NCI-H2029 treated with DMSO at 0.1 percent for 48 hours (cell line): ENCODE results near the gene LRRC25.
"Not testable (repeated sequence)": the region's sequence is repeated elsewhere in the genome, so short reads cannot be mapped to it uniquely, and the experiment has no call there.

Source experiments
- DNase-seq: peaks from one replicate; lab custom pipeline; 2025; lab: John Stamatoyannopoulos, UW

Gene LRRC25

GRCh38 chr19:18405754-18406153, 8.3 kb upstream of the LRRC25 start:
- DNase-seq, result not testable (repeated sequence)

- not testable (repeated sequence) for DNase-seq
Observed at GRCh38 chr19:18402455-18403248, 5.2 kb upstream of the LRRC25 start.

GRCh38 chr19:18401580-18402112, 4.2 kb upstream of the LRRC25 start:
- no peak for DNase-seq

- no peak for DNase-seq
Observed at GRCh38 chr19:18399008-18399407, 1.6 kb upstream of the LRRC25 start.

- DNase-seq, result no peak
Observed at GRCh38 chr19:18396471-18397241, 766 bp downstream of the LRRC25 start.

GRCh38 chr19:18393836-18394235, 3.6 kb downstream of the LRRC25 start:
- DNase-seq, result no peak

GRCh38 chr19:18392926-18393325, 4.5 kb downstream of the LRRC25 start:
- DNase-seq, result no peak

- no peak for DNase-seq
Observed at GRCh38 chr19:18392417-18392816, 5.0 kb downstream of the LRRC25 start.

GRCh38 chr19:18391509-18392075, 5.8 kb downstream of the LRRC25 start:
- DNase-seq, result no peak

GRCh38 chr19:18390065-18390907, 7.1 kb downstream of the LRRC25 start:
- no peak for DNase-seq

GRCh38 chr19:18389726-18390064, 7.7 kb downstream of the LRRC25 start:
- DNase-seq, result no peak

- DNase-seq, result no peak
Observed at GRCh38 chr19:18388960-18389725, 8.3 kb downstream of the LRRC25 start.

- peak; percentile 66 for DNase-seq
Observed at GRCh38 chr19:18388100-18388959, 9.1 kb downstream of the LRRC25 start.

- DNase-seq, result no peak
Observed at GRCh38 chr19:18386543-18387271, 10.7 kb downstream of the LRRC25 start.

- DNase-seq, result no peak
Observed at GRCh38 chr19:18385675-18386542, 11.5 kb downstream of the LRRC25 start, which contains the start of gene GDF15. TSS of gene GDF15 (plus strand) at chr19:18386158. CDS start at chr19:18386190, 32 bp downstream.

GRCh38 chr19:18385359-18385674, 12.1 kb downstream of the LRRC25 start:
- DNase-seq, result no peak

- DNase-seq, result no peak
Observed at GRCh38 chr19:18384775-18385174, 12.6 kb downstream of the LRRC25 start.

GRCh38 chr19:18383622-18384021, 13.8 kb downstream of the LRRC25 start:
- not testable (repeated sequence) for DNase-seq
